Embryonic facial prominence (tissue), 1 donor: ENCODE measurements around the gene MED25.
A peak's percentile ranks its signal among the peaks of the same experiment; 100 is the strongest.

Source experiments
- DNase-seq: peaks from one replicate; pipeline ENCODE4 v3.0.0-alpha.2; 2016; ENCODE audit errors: extremely low spot score

Gene MED25

GRCh38 chr19:49873834-49874233 lies 55.7 kb downstream of the MED25 start:
- no peak for DNase-seq

GRCh38 chr19:49874503-49875157 lies 56.5 kb downstream of the MED25 start:
- DNase-seq, result no peak

GRCh38 chr19:49875177-49875576 lies 57.1 kb downstream of the MED25 start:
- no peak for DNase-seq

GRCh38 chr19:49875857-49876421 lies 57.9 kb downstream of the MED25 start:
- peak; percentile 53 for DNase-seq

GRCh38 chr19:49876422-49877019 lies 58.4 kb downstream of the MED25 start:
- peak; percentile 99 for DNase-seq

GRCh38 chr19:49877020-49877878 lies 59.2 kb downstream of the MED25 start, which contains the start of the genes AKT1S1 and TBC1D17:
TSS of gene AKT1S1 (minus strand) at chr19:49877355. CDS start at chr19:49873295, 4,060 bp downstream.
TSS of gene TBC1D17 (plus strand) at chr19:49877702. CDS start at chr19:49877724, 22 bp downstream.
- DNase-seq, result peak; percentile 100

GRCh38 chr19:49877879-49878743 lies 60.0 kb downstream of the MED25 start:
- DNase-seq, result peak; percentile 90

- no peak for DNase-seq
Observed at GRCh38 chr19:49878744-49879070, 60.6 kb downstream of the MED25 start.

- no peak for DNase-seq
Observed at GRCh38 chr19:49879243-49879963, 61.3 kb downstream of the MED25 start.

- DNase-seq, result no peak
Observed at GRCh38 chr19:49880162-49880869, 62.2 kb downstream of the MED25 start.

GRCh38 chr19:49881186-49881585 lies 63.1 kb downstream of the MED25 start:
- DNase-seq, result no peak

- no peak for DNase-seq
Observed at GRCh38 chr19:49881672-49882394, 63.7 kb downstream of the MED25 start.

- DNase-seq, result no peak
Observed at GRCh38 chr19:49882643-49883042, 64.6 kb downstream of the MED25 start.

- no peak for DNase-seq
Observed at GRCh38 chr19:49883094-49883493, 65.0 kb downstream of the MED25 start.

GRCh38 chr19:49884109-49884508 lies 66.0 kb downstream of the MED25 start:
- DNase-seq, result no peak

GRCh38 chr19:49884760-49885159 lies 66.7 kb downstream of the MED25 start:
- no peak for DNase-seq
